GM10266 (cell line): ENCODE measurements around the gene EBNA1BP2.
"Not testable (repeated sequence)": the region's sequence is repeated elsewhere in the genome, so short reads cannot be mapped to it uniquely, and the experiment has no call there.

Experiments used
- DNase-seq: peaks from one replicate; pipeline ENCODE4 v3.0.0; 2012; ENCODE audit errors: extremely low spot score
- TF ChIP-seq, protein P1 (sequence below): IDR thresholded peaks from 2 replicates; pipeline ENCODE4 v1.5.1; 2012; ENCODE audit warnings: mild to moderate bottlenecking, low read depth; ENCODE audit not compliant: control insufficient read depth, insufficient read depth; ENCODE audit errors: missing control alignments

EBNA1BP2 gene

DNA sequence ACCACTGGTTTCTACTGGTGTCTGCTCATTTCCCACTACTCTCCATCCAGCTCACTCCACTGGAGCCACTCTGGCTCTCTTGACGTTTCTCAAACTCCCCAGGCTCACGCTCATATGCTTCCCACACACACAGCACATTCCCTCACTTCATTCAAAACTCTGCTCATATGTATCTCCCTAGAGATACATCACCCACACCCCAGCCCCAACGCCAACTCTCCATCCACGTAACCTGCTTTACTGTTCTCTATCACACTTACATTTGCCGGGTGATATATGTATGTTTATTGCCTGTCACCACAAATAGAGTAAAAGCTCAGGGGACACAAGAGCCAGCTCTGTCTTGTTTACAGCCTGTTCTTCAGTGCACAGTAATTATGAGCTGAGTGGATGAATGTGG lies 22.2 kb downstream of the EBNA1BP2 start:
- DNase-seq = no peak
- TF ChIP-seq, protein P1, sequence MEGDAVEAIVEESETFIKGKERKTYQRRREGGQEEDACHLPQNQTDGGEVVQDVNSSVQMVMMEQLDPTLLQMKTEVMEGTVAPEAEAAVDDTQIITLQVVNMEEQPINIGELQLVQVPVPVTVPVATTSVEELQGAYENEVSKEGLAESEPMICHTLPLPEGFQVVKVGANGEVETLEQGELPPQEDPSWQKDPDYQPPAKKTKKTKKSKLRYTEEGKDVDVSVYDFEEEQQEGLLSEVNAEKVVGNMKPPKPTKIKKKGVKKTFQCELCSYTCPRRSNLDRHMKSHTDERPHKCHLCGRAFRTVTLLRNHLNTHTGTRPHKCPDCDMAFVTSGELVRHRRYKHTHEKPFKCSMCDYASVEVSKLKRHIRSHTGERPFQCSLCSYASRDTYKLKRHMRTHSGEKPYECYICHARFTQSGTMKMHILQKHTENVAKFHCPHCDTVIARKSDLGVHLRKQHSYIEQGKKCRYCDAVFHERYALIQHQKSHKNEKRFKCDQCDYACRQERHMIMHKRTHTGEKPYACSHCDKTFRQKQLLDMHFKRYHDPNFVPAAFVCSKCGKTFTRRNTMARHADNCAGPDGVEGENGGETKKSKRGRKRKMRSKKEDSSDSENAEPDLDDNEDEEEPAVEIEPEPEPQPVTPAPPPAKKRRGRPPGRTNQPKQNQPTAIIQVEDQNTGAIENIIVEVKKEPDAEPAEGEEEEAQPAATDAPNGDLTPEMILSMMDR = no peak

DNA sequence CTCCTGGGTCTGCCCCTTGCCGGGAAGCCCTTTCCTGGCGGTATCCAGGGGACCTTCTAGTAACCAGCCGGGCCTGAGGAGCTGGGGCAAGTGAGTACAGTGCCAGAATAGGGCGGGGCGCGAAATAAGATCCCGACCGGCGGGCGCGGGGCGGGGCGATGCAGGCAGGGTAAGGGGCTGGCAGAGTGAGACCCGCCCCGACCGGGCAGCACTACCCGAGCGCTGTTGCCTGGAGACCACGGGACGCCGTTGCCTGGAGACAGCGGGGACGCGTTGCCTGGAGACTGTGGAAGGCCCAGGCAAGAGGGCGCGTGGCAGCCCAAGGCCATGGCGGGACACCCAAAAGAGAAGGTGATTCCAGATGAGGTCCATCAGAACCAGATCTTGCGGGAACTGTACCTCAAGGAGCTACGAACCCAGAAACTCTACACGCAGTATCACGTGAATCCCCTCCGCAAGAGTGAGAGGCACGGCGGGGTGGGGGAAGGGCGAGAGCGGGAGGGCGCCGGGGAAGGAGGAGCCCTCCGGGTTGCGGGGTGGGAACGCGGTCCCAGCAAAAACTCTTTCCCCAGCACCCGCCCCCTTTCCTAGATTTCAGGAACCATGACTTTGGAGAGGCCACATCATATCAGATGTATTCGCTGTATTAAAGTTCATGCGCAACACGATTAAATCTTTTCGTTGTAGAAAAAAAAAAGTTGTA lies 24.3 kb downstream of the EBNA1BP2 start:
- peak; percentile 31 for DNase-seq

DNA sequence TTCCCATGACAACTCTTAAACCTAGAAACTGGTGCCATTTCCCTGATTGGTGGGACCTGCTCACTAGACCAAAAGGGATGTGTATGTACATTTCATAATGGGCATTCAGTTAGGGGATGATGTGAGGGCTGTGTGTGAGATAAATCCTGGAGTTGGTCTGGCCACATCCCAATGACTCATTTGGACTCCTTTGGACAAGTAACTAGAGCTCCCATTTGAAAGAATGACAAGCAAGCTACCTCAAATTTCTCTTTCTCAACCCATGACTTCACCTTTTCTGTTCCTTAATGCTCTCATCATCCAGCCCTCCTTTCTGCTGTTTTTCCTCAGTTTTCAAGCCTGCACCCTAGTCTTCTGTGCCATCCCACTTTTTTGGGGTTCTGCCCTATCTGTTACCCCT lies 27.9 kb downstream of the EBNA1BP2 start:
- TF ChIP-seq, protein P1 = no peak

More for the DNA sequence above, 24.3 kb downstream of the EBNA1BP2 start:
- TF ChIP-seq, protein P1 = no peak

DNA sequence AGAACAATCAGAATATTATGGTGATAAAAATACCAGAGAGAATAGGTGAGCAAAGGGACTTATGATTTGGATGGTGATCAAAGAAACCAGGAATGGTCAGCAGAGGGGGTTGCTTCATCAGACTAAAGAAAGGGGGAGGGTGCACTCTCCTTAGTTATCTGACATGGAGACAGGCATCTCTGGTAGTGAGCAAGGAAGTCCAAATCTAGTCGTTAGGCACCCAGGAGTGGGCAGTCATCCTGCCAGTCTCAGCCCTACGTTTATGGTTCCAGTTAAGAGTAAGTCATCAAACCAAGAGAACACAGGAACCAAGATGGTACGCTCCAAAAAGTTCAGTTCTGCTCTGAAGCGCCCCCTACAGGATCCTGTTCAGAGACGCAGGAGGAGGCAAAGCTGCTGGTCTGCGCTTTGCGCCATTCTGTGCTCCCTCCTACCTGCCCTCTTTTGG lies 28.6 kb downstream of the EBNA1BP2 start:
- DNase-seq = peak; percentile 21
- TF ChIP-seq, protein P1 = peak; percentile 30

More for the DNA sequence above, 27.9 kb downstream of the EBNA1BP2 start:
- no peak for DNase-seq

DNA sequence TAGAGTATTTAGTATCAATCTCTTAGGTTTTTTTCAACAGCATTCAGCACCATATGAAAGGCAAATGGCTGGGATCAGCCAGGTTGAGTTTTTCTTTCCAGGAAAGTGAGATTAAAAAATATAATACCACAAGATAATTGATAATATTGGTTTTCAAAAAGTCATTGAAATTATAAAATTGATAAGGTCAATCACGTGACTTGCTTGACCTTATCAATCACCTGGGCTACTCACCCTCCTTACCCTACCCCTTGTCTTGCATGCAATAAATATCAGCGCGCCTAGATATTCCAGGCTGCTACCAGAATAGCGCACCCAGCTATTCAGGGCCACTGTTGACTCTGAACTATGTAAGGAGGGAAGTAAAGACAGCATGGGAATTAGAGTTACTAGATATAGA lies 31.5 kb downstream of the EBNA1BP2 start:
- TF ChIP-seq, protein P1 = no peak
- DNase-seq = no peak

DNA sequence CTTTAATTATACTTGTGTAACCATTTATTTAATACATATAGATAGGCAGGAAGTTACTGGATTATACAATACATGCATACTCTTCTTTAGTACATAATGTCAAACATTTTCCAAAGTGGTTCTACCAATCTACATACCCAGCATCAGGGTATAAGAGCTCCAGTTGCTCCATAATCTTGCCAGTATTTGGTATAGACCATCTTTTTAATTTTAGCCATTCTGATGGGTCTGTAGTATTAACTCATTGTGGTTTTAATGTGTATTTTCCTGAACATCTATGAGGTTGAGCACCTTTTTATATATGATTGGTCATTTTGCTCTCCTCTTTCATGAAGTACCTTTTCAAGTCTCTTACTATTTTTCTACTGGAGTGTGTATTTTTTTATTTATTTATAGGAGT lies 32.1 kb downstream of the EBNA1BP2 start:
- no peak for DNase-seq
- TF ChIP-seq, protein P1 = no peak

DNA sequence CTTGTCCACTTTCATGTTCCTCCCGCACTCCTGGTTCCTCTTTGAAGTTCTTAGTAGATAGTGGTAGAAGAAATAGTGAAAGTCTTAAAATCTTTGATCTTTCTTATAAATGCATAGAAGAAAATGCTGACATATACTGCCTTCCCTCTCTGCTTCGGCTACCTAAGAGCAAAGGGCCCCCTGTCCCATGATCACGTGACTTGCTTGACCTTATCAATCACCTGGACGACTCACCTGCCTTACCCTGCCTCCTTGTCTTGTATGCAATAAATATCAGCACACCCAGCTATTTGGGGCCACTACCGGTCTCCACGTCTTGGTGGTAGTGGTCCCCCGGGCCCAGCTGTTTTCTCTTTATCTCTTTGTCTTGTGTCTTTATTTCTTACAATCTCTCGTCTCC lies 32.8 kb downstream of the EBNA1BP2 start:
- DNase-seq = not testable (repeated sequence)
